Thyroid gland (tissue), 4 donors: ENCODE data around the gene KRTAP12-4.
"Not testable (repeated sequence)": the region's sequence is repeated elsewhere in the genome, so short reads cannot be mapped to it uniquely, and the experiment has no call there.

Source experiments
- CTCF ChIP-seq, 6 experiments: fragments of 200-600 bp in 3 of 6; fragments of 450-650 bp in 3 of 6; sonication (generic) in 3 of 6; IDR thresholded peaks; one replicate each; pipeline ENCODE4 v1.5.1; 2016 to 2019; ENCODE audit warnings: antibody characterized with exemption in 6 of 6, mild to moderate bottlenecking in 2 of 6, inconsistent platforms in 1 of 6, moderate library complexity in 1 of 6
- POLR2A ChIP-seq, 2 donors: fragments of 450-650 bp; IDR thresholded peaks; one replicate each; pipeline ENCODE4 v1.6.1; 2017; ENCODE audit warnings: antibody characterized with exemption in 2 of 2, mild to moderate bottlenecking in 2 of 2, moderate library complexity in 1 of 2

GRCh38 chr21:44685050-44685449 is 30.6 kb upstream of the KRTAP12-4 start:
- not testable (repeated sequence) for TF ChIP-seq POLR2A, CTCF (IDR thresholded peaks at IDR 0.05)
